GM18505 (cell line): ENCODE results near the gene UFM1.
"Not testable (repeated sequence)": the region's sequence is repeated elsewhere in the genome, so short reads cannot be mapped to it uniquely, and the experiment has no call there.

Experiments used
- ATAC-seq: cut with Tn5 transposase; IDR thresholded peaks from one replicate; pipeline ENCODE4 v1.9.1; 2021; ENCODE audit not compliant: unreplicated experiment
- POLR2A ChIP-seq: IDR thresholded peaks from 4 replicates; pipeline ENCODE4 v1.6.1; 2011; ENCODE audit warnings: borderline replicate concordance; ENCODE audit not compliant: insufficient read depth, insufficient read length; ENCODE audit errors: extremely low read depth

UFM1 gene

DNA sequence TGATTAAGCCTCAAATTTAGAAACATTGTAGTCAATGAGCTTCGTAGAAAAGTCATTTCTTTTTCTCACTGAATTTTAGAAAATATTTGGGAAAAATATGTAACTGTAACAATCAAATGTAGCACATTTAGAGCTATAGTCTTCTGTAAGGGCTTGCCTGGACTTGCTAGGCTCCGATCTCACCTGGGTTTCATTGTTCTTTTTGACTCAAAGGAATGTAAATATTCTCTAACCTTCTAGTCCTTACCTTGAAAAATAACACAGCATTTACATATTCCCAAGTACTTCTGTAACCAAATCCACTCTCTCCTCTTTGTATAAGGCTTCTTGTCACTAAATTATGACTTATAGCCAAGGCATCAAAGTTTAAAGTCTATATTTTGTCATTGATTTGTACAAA lies 2.9 kb upstream of the UFM1 start:
- no peak for ATAC-seq
- no peak for TF ChIP-seq POLR2A

DNA sequence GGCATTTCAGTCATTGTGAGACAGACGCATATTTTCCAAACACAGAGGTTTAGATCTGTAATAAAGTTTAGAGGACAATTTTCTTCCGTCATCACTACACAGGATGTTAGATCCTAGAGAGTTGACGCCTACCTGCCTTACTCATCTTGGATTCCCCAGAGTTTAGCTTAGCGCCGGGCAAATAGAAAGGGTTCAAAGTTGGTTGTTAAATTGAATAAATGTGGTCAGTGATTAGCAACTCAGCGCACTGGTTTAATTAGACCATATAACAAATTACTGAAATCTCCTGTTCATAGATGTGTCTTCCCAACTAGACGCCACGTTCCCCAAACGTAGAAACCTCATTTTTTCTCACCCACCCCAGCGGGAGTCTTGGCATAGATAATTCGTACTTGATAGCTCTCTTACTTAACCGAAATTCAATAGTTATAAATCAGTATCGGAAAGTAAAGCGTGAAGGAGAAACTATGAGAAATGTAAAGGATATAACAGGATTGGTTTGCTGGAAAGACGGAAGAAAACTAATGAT lies 726 bp upstream of the UFM1 start:
- ATAC-seq: peak; percentile 15

GRCh38 chr13:38350114-38350617 lies 515 bp downstream of the UFM1 start:
- ATAC-seq: peak; percentile 32
- TF ChIP-seq POLR2A: peak; percentile 26

More for the DNA sequence above, 726 bp upstream of the UFM1 start:
- no peak for TF ChIP-seq POLR2A

DNA sequence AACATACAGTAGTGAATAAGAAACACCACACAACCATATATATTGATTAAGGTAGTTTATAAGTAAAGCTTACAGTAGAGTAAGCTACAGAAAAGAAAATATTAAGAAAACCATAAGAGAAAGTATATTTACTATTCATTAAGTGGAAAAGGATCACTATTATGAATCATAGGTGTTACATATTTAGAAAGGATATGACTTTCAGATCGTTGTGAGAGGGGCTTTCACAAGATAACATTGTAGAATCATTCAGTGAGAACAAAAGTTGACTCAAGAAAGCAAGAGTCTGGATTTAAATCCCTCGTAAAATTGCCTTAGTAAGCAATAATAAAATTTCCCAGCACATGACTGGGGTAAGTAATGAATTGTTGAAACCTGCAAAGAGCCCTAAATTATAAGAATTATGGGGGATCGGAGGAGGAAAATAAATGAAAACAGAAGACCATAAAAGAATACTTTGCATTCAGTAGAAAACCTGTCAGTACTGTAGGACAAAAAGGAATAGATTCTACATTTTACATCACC lies 6.0 kb downstream of the UFM1 start:
- no peak for TF ChIP-seq POLR2A
- no peak for ATAC-seq

DNA sequence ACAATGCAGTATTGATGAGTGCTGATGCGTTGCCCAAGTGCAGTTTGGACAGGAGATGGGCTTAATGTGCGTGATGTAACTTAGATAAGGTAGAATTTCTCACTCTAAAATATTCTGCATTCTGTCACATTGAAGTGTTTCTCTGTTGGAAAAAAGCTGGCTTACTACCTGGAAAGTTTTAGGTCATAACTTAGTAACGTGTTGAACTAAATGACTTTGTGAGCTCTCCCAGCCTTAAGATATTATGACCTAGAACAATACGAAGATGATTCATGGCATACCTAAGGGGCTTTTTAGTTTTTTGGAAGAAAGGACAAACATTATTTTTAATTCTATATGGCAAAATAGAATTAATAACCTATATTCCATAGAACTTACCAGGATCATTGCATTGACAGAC lies 9.0 kb downstream of the UFM1 start:
- no peak for ATAC-seq
- TF ChIP-seq POLR2A: no peak

- no peak for ATAC-seq
- no peak for TF ChIP-seq POLR2A
Measured at GRCh38 chr13:38361542-38362262, 12.1 kb downstream of the UFM1 start.

DNA sequence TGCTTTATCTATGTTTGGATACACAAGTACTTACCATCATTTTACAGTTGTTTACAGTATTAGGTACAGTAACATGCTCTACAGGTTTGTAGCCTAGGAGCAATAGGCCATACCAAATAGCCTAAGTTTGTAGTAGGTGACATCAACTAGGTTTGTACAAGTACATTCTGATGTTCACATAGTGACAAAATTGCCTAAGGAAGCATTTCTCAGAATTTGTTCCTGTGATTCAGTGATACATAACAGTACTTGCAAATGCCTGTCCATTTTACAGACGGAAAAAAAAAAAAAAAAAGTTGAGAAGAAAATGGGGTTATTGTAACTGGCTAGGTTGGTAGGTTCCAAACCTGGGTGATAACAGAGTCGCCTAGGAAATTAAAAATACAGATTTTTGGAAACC lies 13.6 kb downstream of the UFM1 start:
- no peak for TF ChIP-seq POLR2A
- ATAC-seq: no peak

DNA sequence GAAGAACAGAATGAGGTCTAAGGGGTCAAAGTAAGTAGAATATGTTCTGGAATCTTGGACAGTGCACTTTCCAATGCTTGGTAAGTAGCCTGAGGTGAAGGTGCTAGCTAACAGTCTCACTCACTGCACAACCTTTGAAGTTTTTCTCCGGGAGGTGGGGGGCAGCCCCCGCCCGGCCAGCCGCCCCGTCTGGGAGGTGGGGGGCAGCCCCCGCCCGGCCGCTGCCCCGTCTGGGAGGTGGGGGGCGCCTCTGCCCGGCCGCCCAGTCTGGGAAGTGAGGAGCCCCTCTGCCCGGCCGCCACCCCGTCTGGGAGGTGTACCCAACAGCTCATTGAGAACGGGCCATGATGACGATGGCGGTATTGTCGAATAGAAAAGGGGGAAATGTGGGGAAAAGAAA lies 14.1 kb downstream of the UFM1 start:
- ATAC-seq: not testable (repeated sequence)

DNA sequence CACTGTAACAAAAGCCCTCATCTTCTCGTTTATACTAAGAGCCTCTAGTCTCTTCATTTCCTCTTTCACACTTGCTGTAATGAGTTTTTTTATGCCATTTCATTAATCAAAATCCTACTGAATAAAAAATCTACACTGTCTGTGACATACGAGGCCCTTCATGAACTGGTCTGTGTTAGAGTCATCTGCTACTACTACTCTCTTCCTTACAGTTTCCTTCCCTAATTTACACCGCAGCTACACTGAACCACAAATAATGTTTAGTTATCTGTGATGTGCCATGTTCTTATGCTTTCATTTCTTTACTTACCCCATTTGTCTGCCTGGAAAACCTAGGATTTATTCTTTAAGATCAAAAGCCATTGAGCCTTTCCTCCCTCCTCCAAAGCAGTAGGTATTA lies 16.0 kb downstream of the UFM1 start:
- no peak for ATAC-seq
- TF ChIP-seq POLR2A: no peak

GRCh38 chr13:38366954-38367645 lies 17.4 kb downstream of the UFM1 start:
- no peak for TF ChIP-seq POLR2A
- no peak for ATAC-seq

DNA sequence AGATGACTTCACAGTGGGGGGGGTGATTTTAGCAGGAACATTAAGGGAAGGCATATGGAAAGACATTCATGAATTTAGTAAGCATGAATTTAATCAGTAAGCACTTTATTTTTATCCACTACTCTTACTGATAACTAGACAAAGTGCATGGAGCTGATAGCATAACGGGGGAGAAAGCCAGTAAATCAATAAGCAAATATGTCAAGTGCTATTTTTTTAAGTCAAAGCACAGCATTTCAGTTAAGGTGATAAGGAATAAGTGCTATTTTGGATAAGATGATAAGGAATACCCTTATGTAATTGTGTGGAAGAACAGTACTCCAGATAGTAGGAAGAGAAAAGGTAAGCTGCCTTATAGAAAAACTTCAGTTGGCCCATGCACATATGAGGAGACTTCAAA lies 19.4 kb downstream of the UFM1 start:
- ATAC-seq: no peak

GRCh38 chr13:38370096-38370495 lies 20.4 kb downstream of the UFM1 start:
- not testable (repeated sequence) for ATAC-seq

More for the DNA sequence above, 19.4 kb downstream of the UFM1 start:
- no peak for TF ChIP-seq POLR2A

- TF ChIP-seq POLR2A: no peak
- ATAC-seq: no peak
Measured at GRCh38 chr13:38372820-38373383, 23.3 kb downstream of the UFM1 start.

DNA sequence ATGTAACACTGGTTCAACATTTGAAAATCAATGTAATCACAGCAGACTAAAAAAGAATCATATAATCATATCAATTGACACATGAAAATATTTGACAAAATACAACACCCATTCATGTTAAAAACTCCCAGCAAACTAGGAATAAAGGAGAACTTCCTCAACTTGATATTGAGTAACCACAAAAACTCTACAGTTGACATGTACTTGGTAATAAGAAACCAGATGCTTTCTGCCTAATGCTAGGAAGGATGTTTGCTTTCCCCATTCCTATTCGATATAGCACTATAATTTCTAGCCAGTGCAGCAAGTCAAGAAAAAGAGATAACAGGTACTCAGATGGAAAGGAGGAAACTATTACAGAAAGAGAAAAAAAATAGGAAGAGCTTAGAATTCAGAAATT lies 26.9 kb downstream of the UFM1 start:
- ATAC-seq: no peak
- TF ChIP-seq POLR2A: no peak
